Panc1 (cell line): ENCODE measurements around the gene RTL1.

ENCODE experiments used
- CTCF ChIP-seq: fragments of 450-650 bp; IDR thresholded peaks from 2 replicates; pipeline ENCODE4 v1.5.1; 2017; ENCODE audit warnings: mild to moderate bottlenecking
- TF ChIP-seq, protein P1 (sequence below), 2 experiments: IDR thresholded peaks; 2 replicates each; pipeline ENCODE4 v1.6.1; 2011 to 2012; ENCODE audit warnings: low read depth in 2 of 2, control low read depth in 1 of 2, low read length in 1 of 2, mild to moderate bottlenecking in 1 of 2, moderate library complexity in 1 of 2; ENCODE audit not compliant: insufficient read depth in 1 of 2

GRCh38 chr14:100878271-100879146 lies 25.0 kb downstream of the RTL1 start:
- no peak for TF ChIP-seq CTCF
- TF ChIP-seq, protein P1, sequence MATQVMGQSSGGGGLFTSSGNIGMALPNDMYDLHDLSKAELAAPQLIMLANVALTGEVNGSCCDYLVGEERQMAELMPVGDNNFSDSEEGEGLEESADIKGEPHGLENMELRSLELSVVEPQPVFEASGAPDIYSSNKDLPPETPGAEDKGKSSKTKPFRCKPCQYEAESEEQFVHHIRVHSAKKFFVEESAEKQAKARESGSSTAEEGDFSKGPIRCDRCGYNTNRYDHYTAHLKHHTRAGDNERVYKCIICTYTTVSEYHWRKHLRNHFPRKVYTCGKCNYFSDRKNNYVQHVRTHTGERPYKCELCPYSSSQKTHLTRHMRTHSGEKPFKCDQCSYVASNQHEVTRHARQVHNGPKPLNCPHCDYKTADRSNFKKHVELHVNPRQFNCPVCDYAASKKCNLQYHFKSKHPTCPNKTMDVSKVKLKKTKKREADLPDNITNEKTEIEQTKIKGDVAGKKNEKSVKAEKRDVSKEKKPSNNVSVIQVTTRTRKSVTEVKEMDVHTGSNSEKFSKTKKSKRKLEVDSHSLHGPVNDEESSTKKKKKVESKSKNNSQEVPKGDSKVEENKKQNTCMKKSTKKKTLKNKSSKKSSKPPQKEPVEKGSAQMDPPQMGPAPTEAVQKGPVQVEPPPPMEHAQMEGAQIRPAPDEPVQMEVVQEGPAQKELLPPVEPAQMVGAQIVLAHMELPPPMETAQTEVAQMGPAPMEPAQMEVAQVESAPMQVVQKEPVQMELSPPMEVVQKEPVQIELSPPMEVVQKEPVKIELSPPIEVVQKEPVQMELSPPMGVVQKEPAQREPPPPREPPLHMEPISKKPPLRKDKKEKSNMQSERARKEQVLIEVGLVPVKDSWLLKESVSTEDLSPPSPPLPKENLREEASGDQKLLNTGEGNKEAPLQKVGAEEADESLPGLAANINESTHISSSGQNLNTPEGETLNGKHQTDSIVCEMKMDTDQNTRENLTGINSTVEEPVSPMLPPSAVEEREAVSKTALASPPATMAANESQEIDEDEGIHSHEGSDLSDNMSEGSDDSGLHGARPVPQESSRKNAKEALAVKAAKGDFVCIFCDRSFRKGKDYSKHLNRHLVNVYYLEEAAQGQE (IDR thresholded peaks at IDR 0.05; ENCODE audit: insufficient read depth in 1 of 2, low read depth in 2 of 2, low read length in 1 of 2), result no peak
